GM19099 (cell line): ENCODE data around the gene SGMS1.

ENCODE experiments used
- POLR2A ChIP-seq: IDR thresholded peaks from 3 replicates; pipeline ENCODE4 v1.6.1; 2011; ENCODE audit warnings: low read depth; ENCODE audit not compliant: insufficient read length; ENCODE audit errors: extremely low read depth

Gene SGMS1

DNA sequence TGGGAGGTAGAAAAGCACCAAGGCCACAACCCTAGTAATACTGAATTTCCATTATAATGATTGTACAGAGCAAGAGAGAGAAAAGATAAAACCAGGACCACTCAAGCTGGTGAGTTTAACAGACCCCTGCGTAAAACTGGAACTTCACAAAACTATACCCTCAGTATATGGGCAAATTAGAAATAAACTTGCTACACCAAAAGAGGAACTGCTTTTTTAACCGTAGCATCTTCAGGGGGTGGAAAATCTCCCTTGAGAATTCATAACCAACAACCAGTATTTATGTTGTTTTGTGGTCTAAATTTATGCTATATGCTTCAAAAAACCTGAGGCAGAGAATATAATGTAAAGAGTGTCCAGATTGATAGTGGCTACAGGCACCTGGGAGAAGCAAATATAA, 171.2 kb downstream of the SGMS1 start:
- TF ChIP-seq POLR2A: no peak

DNA sequence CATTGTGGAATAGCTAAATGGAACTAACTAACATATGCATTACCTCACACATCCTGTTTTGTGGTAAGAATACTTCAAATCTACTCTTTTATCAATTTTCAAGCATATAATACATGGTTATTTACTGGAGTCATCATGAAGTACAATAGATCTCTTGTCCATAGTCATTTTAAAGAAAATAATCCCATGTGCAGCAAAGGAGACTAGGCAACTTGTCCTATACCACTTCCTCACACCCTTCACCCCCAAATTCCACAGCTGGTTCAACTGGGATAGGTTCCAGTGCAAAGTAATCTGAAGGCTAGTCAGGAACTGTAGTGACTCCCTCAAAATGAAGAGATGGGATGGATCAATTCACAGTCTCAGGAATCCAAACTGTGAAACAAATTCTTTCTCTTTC, 176.1 kb downstream of the SGMS1 start:
- TF ChIP-seq POLR2A: no peak

DNA sequence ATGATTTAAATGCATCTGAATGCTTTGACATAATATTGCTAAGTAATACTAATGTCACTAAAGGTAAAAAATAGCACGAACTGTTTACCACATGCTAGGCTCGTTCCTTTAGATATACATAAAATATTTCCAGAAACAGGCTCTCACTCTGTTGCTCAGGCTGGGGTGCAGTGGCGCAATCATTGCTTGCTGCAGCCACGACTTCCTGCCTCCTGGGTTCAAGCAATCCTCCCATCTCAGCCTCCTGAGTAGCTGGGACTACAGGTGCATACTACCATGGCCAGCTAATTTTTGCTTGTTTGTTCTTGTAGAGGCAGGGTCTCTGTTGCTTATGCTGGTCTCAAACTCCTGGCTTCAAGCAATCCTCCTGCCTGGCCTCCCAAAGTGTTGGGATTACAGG, 183.3 kb downstream of the SGMS1 start:
- TF ChIP-seq POLR2A: no peak

DNA sequence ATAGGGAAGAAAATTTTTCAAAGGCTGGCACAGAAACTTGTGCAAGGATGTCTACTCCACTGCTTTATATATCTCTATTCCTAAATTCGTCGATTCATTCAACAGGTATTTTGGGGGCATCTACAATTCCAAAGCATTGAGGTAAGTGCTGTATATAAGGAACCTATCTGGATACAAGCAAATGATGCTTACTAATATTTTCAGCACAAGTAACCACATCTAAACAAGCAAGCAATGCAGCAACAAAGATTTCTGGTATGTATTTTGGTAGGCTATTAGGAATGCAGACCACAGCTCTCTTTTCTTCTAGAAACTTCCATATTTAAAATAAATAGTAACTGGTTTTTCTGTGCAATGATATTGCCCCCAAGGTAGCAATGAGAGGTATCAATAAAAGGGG, 183.9 kb downstream of the SGMS1 start:
- TF ChIP-seq POLR2A: no peak

DNA sequence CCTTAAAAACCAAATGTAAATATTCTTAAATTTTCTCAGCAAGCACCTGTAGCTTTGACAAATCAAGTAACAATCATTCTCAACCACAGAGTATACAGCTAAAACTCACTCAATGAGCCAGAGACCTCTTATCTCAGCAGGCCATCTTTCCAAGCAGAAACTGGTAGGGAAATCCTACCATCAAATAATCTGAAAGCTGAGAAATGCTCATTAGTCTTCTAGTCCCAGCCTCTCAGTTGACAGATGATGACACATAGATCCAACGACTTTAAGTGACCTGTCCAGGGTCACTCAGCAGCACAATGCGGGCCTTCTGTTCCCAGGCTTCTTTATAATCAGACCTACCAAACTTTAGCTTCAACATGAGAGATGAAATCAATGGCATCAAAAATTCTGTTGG, 184.6 kb downstream of the SGMS1 start:
- no peak for TF ChIP-seq POLR2A

DNA sequence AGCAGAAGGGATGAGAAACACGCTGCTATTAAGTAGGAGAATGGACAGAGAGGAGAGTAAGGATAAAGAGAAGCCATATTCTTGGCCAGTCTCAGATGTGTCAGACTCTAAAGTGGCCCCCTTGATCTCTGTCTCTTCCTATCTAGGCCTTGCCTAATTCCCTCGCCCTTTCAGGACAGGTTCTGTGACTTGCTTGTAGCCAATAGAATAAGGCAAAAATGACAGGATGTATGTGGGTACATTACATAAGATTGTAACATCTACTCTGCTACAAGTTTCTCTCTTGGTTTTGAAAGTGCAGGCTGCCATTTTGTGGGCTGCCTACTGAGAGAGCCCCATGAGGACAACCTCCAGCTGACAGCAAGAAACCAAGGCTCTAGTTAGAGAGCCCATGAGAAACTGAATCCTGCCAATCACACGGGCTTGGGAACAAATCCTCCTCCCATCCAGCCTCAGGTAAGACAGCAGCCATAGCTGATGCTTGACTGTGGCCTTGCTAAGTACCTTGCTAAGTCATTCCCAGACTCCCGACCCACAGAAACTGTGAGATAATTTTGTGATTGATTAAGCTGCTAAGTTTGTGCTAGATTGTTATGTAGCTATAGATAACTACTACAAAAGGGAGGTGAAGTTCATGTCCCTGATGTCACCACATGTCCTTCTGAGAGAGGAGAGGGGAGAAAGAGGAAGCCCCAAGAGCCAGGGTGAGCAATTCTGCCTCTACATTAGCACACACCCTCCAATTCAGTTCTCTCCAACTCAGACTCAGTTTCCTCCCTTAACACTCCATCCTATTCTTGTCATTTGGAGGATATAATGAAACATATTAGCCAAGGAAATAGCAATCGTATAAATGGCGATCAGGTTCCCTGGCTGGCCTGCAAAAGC, 185.5 kb downstream of the SGMS1 start:
- TF ChIP-seq POLR2A: no peak

DNA sequence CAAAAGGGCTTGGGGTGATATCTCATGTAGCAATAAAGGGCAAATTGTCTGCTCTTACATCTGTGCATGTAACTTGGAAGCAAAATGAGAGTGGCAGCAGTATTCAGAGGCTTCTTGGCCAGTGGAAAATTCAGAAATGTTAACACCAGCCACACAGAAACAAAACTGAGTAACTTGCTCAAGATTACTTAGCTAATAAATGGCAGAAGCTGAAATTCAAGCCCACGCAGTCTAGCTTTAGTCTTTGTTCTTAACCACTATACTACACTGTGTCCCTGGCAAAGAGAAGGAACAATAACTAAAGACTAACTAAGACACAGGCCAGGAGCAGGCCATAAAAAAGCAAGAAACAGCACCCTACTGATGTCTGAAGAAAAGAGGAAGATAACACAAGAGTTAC, 186.5 kb downstream of the SGMS1 start:
- TF ChIP-seq POLR2A: no peak

DNA sequence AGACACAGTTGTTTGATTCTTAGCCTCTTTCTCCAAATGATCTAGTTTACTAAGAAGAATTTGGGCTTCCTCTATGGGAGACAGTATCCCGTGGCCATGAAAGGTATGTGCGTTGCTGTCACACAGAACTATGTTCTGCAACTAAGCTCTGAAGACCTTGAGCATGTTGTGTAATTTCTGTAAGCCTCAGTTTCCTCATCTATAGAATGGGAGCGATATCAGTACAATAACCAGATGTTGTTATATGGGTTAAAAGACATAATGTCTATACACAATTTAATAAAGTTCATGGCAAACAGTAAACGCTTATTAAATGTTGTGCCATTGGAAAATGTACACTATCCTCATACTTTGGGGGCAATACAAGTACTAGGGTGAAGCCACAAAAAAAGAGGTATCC, 187.0 kb downstream of the SGMS1 start:
- TF ChIP-seq POLR2A: no peak

DNA sequence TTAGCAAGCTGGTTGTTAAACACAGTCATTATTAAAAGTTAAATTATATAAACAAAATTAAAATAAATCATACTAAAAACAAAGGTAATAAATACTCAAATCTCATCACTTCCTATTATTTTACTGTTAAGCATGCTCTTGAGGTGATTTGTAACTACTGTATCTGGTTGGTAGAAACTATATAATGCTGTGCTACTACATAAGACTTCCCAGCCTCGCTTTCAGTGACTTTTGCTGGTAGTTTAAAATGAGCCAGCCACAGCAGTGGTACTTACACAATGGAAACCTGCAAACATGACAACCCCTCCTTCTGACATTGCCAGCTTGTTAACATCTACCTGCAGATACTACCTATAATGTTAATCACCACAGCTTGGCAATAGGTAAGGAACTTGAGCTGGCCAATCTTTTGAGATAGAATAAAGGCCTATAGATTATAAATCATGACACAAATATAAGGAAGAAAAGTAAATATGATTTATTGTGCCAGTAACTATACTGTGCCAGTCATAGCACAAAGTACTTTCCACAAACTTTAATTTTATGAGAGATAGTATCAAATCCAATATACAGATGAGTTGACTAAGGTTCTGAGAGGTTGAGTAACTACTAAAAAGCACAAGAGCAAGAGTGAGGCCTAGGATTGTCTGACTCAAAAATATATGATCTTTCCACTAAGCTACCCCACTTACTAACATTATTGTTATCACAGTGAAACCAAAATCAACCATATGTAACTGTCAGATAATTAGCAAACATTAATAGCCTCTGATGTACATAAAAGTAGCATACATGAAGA, 191.3 kb downstream of the SGMS1 start:
- TF ChIP-seq POLR2A: no peak

DNA sequence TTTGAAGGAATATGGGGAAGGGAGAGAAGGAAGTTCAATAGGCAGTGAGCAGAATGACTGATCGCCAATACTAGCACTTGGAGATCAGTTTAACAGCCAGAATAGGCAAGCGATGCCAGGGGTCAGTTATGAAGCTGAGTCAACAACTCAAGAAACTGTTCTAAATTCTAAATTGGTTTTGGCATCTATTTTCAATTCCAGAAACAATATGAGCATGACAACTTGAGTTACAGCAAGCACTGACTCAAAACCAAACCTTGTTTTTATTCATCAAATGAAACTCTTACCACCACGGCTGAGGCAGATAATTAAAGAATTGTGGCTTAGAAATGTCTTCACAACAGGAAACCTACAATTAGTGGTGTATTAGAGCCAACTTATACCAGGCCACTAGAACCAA, 192.0 kb downstream of the SGMS1 start:
- TF ChIP-seq POLR2A: no peak

DNA sequence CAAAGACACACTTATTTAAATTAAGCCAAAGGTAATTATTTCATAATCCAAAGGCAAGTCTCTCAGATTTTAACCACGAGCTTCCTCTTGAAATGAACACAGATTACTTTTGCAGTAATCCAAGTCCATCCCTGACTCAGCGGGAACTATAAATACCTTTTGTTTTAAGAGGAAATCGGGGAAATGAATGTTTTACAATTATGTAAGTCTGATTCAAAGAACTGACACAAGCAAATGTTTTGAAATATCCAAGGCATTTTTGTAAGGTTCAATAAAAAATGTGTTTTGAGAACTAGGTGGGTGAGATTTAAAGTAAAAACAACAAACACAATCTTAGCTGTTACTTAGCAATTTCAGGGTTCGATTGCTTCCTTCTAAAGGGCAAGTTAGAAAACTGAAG, 192.6 kb downstream of the SGMS1 start:
- no peak for TF ChIP-seq POLR2A

DNA sequence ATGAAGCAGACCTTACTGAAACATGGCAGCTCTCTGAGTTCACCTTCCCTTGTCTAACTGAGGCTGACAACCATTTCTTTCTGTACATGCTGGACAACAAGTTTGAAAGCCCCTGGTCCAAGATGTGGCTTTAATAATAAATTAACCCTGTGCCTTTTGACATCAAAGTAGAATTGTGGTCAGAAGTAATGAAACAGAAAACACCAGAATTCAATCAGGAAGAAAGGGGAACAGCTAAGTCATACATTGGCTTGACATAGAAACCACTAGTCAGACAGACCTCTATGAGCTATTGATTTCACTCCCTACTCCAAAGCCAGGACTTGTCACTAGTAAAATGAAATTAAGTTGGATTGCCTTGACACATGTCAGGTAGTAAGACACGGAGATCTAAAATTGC, 197.3 kb downstream of the SGMS1 start:
- TF ChIP-seq POLR2A: no peak

DNA sequence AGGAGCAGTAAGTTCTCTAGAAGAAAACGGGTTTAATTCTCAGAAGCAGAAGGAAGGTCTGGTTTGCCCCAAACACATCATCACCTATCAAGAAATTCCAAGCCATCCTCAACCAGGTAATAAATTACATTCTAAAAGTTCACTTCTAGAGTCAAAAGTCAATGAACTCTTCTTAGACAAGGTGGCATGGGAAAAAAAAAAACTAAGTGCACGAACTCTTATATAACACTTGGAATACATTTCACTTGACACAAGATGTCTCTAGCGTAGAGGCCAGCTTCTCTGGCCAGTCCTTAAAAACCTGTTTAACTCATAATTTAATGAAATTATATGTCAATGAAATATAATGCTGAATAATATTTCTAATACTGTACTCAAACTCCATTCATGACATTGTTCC, 200.3 kb downstream of the SGMS1 start:
- no peak for TF ChIP-seq POLR2A

DNA sequence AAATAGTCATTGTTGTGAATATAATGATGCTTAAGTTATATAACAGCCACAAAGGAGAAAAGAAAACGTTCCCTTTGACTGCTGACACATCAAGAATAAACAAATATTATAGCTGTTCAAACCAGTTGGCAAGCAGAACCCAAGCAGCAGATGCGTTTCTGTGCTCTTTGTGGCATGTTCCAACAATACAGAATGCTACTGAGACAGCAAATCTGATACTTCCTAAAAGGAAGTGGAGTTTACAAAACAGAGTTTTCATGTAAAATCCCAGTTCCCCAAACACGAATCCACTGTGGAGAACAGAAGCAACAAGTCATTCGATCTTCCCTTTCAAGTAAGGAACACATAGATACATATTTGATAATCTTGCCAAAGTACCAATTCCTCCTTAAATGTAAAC, 201.5 kb downstream of the SGMS1 start:
- no peak for TF ChIP-seq POLR2A

DNA sequence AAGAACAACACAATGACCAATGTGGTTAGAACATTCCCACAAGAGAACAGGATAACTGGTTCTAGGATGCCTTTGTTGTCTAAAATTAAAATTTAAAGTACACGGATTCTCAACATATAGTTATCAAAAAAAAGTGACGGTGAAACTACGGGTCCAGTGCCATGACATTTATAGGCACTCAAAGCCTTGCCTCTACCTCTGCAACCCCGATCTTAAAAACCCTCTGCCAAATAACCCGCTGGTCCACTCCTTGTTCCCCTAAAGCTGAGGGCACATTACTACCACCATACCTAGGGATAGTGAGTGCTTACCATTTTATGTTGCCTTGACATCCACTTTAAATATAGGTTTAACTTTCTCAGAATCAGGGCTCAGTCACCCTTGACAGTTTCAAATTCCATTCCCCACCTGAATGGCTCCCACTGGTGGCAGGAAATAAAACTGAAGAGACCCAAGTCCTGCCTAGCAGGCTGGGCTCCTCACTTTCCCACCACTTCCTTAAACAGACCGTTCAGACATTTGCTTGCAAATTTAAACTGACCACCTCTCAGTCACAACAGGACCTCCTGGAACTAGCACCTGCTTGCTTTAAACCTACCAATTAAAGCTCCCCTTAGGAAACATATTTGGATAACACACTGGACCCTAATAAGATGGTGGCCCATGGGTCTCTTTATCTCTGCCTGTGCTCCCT, 202.6 kb downstream of the SGMS1 start:
- TF ChIP-seq POLR2A: no peak
